ENCODE results near the gene FBRSL1. TPM values are rescaled to one million over a fixed set of nuclear protein-coding genes. Genes with fewer than 3 reads are reported as not detected.

The FBRSL1 gene
- polyA plus RNA-seq, 1 of the 3 experiments (the other 2 are of a cell fraction): 5.5 TPM

DNA sequence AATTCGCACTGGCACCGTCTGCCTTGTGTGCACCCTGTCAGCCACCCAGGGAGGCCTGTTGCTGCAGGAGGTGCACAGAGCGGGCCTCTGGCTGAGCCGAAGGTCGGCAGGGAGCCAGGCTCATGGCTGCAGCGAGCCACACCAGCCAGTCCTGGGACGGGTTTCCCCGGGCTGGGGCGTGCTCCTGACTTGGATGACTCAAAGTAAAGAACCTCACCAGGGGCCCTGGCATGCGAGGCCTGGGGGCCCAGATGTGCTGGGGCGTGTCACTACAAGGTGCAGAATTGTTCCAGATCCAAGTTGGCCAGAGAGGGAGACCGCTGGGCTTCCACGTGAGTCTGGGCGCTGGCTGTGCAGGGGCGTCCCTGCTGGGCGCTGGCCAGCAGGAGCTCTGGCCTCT, 34.5 kb downstream of the FBRSL1 start (continued):
- TF ChIP-seq FOXM1 (IDR thresholded peaks at IDR 0.05; ENCODE audit: low read depth): no peak
- TF ChIP-seq, protein P1, sequence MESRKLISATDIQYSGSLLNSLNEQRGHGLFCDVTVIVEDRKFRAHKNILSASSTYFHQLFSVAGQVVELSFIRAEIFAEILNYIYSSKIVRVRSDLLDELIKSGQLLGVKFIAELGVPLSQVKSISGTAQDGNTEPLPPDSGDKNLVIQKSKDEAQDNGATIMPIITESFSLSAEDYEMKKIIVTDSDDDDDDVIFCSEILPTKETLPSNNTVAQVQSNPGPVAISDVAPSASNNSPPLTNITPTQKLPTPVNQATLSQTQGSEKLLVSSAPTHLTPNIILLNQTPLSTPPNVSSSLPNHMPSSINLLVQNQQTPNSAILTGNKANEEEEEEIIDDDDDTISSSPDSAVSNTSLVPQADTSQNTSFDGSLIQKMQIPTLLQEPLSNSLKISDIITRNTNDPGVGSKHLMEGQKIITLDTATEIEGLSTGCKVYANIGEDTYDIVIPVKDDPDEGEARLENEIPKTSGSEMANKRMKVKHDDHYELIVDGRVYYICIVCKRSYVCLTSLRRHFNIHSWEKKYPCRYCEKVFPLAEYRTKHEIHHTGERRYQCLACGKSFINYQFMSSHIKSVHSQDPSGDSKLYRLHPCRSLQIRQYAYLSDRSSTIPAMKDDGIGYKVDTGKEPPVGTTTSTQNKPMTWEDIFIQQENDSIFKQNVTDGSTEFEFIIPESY (IDR thresholded peaks at IDR 0.05; ENCODE audit: borderline replicate concordance, low read depth): no peak
- TF ChIP-seq EP300 (IDR thresholded peaks at IDR 0.05; ENCODE audit: borderline replicate concordance in 1 of 2, low read depth in 1 of 2, low read length in 1 of 2): no peak
- TF ChIP-seq NFIC (IDR thresholded peaks at IDR 0.05; ENCODE audit: borderline replicate concordance): no peak

DNA sequence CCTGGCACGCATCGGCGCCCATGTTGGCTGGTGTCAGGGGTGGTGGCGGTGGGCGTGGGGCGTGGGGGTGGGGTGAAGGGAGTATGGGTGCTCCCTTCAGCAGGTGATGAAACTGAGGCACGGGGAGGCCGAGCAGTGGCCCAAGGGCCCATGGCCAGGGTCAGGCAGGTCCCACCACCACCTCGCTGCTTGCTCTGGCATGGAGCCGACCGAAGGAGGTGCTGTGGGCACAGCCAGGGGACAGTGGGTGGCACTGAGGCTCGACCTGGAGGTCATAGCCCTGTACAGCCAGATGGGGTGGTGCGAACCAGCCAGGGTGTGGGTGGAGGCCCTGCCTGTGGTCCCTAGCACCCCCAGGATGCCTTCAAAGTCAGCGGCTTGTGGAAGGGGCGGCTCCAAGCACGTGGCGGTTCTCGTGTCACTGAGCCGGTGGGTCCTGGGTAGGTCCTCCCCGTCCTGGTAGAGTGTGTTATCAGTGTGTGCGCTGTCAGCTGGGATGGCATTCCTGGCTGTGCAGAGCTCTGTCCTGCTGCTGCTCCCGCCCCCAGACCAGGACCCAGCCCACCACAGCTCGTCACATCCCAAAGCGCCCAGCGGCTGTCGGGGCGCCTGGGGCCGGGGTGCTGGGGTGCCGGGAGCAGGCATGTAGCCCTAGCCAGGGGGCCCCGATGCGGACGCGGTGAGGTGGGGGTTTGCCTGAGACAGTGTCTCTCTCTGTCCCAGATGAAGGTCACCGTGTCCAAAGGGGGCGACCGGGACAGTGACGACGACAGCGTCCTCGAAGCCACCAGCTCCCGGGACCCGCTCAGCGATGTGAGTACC, 35.3 kb downstream of the FBRSL1 start:
- no peak overlapping the region for H3K4me3 ChIP-seq (ENCODE audit: low read depth in 2 of 2, low read length in 1 of 2)
- H3K79me2 ChIP-seq (ENCODE audit: insufficient read depth): 0 out of 2 replicates have a peak, but pooled peaks cover 6% of the 10 kb centered on the region
- peaks cover 37% of the 10 kb centered on the region for H4K20me1 ChIP-seq (ENCODE audit: insufficient read depth)
- TF ChIP-seq, protein P2, sequence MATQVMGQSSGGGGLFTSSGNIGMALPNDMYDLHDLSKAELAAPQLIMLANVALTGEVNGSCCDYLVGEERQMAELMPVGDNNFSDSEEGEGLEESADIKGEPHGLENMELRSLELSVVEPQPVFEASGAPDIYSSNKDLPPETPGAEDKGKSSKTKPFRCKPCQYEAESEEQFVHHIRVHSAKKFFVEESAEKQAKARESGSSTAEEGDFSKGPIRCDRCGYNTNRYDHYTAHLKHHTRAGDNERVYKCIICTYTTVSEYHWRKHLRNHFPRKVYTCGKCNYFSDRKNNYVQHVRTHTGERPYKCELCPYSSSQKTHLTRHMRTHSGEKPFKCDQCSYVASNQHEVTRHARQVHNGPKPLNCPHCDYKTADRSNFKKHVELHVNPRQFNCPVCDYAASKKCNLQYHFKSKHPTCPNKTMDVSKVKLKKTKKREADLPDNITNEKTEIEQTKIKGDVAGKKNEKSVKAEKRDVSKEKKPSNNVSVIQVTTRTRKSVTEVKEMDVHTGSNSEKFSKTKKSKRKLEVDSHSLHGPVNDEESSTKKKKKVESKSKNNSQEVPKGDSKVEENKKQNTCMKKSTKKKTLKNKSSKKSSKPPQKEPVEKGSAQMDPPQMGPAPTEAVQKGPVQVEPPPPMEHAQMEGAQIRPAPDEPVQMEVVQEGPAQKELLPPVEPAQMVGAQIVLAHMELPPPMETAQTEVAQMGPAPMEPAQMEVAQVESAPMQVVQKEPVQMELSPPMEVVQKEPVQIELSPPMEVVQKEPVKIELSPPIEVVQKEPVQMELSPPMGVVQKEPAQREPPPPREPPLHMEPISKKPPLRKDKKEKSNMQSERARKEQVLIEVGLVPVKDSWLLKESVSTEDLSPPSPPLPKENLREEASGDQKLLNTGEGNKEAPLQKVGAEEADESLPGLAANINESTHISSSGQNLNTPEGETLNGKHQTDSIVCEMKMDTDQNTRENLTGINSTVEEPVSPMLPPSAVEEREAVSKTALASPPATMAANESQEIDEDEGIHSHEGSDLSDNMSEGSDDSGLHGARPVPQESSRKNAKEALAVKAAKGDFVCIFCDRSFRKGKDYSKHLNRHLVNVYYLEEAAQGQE (IDR thresholded peaks at IDR 0.05; ENCODE audit: low read depth, low read length): no peak
- TF ChIP-seq SIN3A (IDR thresholded peaks at IDR 0.05; ENCODE audit: borderline replicate concordance, low read depth, low read length): no peak
- no peak overlapping the region for H3K4me2 ChIP-seq
- H3K9me3 ChIP-seq: no peaks in the 10 kb centered on the region
- DNase-seq: no peak
- 95% methylated on average over 19 of the region's 43 CpGs for WGBS (ENCODE audit: low lambda C conversion rate)
- ChIA-PET CTCF (interaction anchor here (0.6 to 12.4 kb wide), 8 partner anchors 10 to 853 kb away, joined by 3 to 149 read pairs (median 4); no protein-coding TSS in a partner anchor), POLR2A (no interaction called here)
- no peaks in the 10 kb centered on the region; a peak in 1 of 4 replicates for H3K4me1 ChIP-seq (ENCODE audit: control insufficient read depth in 1 of 2, insufficient read depth in 2 of 2, low read depth in 1 of 2, low read length in 1 of 2)
- no peak overlapping the region for H3K27ac ChIP-seq (ENCODE audit: low read depth in 2 of 2, low read length in 1 of 2)
- no peak overlapping the region for H2AFZ ChIP-seq (ENCODE audit: low read depth)
- H3K9ac ChIP-seq: no peak overlapping the region
- H3K9me2 ChIP-seq: no peaks in the 10 kb centered on the region
- H3K27me3 ChIP-seq (ENCODE audit: insufficient read depth): no peaks in the 10 kb centered on the region
- H3K36me3 ChIP-seq (replicated peaks in 1 of 2; ENCODE audit: control insufficient read depth in 1 of 2, insufficient read depth in 2 of 2, low read length in 1 of 2): no peaks in the 10 kb centered on the region
- H3F3A ChIP-seq (replicated peaks; ENCODE audit: insufficient read depth): no peaks in the 10 kb centered on the region

Data from SK-N-SH (cell line).